SK-N-SH (cell line): ENCODE measurements around the gene APBA2.

Experiments
- CTCF ChIP-seq: fragments of 200-600 bp; sonication (generic); IDR thresholded peaks from 2 replicates; pipeline ENCODE4 v1.6.1; 2017; ENCODE audit warnings: antibody characterized with exemption, mild to moderate bottlenecking, moderate library complexity
- ELF1 ChIP-seq: IDR thresholded peaks from 2 replicates; pipeline ENCODE4 v1.4.0; 2012
- EP300 ChIP-seq, 2 experiments: IDR thresholded peaks; 2 replicates each; pipeline versions ENCODE4 v1.4.0 to v1.6.1; 2012; ENCODE audit warnings: borderline replicate concordance in 1 of 2, low read depth in 1 of 2, low read length in 1 of 2
- FOXJ3 ChIP-seq: sonication (generic); formaldehyde crosslinking; IDR thresholded peaks from 2 replicates; pipeline ENCODE4 v1.5.1; 2020; ENCODE audit warnings: mild to moderate bottlenecking, missing genetic modification reagents
- FOXM1 ChIP-seq: IDR thresholded peaks from 2 replicates; pipeline ENCODE4 v1.4.0; 2012; ENCODE audit warnings: low read depth, mild to moderate bottlenecking
- GABPA ChIP-seq: IDR thresholded peaks from 2 replicates; pipeline ENCODE4 v1.4.0; 2012; ENCODE audit warnings: low read depth, mild to moderate bottlenecking
- GATA2 ChIP-seq: sonication (generic); formaldehyde crosslinking; IDR thresholded peaks from 2 replicates; pipeline ENCODE4 v1.5.0; 2020; ENCODE audit warnings: mild to moderate bottlenecking, missing genetic modification reagents
- MXI1 ChIP-seq: IDR thresholded peaks from 2 replicates; pipeline ENCODE4 v1.6.1; 2012; ENCODE audit warnings: mild to moderate bottlenecking, low read depth, low read length, improper control_type of control experiment
- NRF1 ChIP-seq: IDR thresholded peaks from 2 replicates; pipeline ENCODE4 v1.6.1; 2012; ENCODE audit warnings: low read depth, mild to moderate bottlenecking, low read length
- POLR2AphosphoS5 ChIP-seq: IDR thresholded peaks from 2 replicates; pipeline ENCODE4 v1.6.1; 2012; ENCODE audit warnings: low read depth, low read length
- REST ChIP-seq: IDR thresholded peaks from 2 replicates; pipeline ENCODE4 v1.6.1; 2012; ENCODE audit warnings: mild to moderate bottlenecking, low read depth, low read length, moderate library complexity
- TAF1 ChIP-seq: IDR thresholded peaks from 2 replicates; pipeline ENCODE4 v1.6.1; 2012; ENCODE audit warnings: low read depth, mild to moderate bottlenecking, low read length, moderate library complexity, borderline replicate concordance
- TF ChIP-seq, protein P1 (sequence below): IDR thresholded peaks from 2 replicates; pipeline ENCODE4 v1.4.0; 2012; ENCODE audit warnings: low read depth
- TF ChIP-seq, protein P2 (sequence below): IDR thresholded peaks from 2 replicates; pipeline ENCODE4; 2012

GRCh38 chr15:28963711-28964081 is 77.9 kb downstream of the APBA2 start:
- TF ChIP-seq CTCF, result no peak
- TF ChIP-seq, protein P1, sequence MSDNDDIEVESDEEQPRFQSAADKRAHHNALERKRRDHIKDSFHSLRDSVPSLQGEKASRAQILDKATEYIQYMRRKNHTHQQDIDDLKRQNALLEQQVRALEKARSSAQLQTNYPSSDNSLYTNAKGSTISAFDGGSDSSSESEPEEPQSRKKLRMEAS, result no peak
- TF ChIP-seq GATA2, result no peak
- TF ChIP-seq FOXJ3 (CRISPR knock-in tag), result no peak
- TF ChIP-seq REST, result no peak
- TF ChIP-seq TAF1, result no peak
- no peak for TF ChIP-seq ELF1
- no peak for TF ChIP-seq NRF1
- no peak for TF ChIP-seq GABPA
- no peak for TF ChIP-seq FOXM1
- no peak for TF ChIP-seq EP300 (IDR thresholded peaks at IDR 0.05; ENCODE audit: borderline replicate concordance in 1 of 2, low read depth in 1 of 2, low read length in 1 of 2)
- TF ChIP-seq MXI1, result no peak
- no peak for TF ChIP-seq POLR2AphosphoS5
- TF ChIP-seq, protein P2, sequence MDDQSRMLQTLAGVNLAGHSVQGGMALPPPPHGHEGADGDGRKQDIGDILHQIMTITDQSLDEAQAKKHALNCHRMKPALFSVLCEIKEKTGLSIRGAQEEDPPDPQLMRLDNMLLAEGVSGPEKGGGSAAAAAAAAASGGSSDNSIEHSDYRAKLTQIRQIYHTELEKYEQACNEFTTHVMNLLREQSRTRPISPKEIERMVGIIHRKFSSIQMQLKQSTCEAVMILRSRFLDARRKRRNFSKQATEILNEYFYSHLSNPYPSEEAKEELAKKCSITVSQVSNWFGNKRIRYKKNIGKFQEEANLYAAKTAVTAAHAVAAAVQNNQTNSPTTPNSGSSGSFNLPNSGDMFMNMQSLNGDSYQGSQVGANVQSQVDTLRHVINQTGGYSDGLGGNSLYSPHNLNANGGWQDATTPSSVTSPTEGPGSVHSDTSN, result no peak
